Endodermal cell (in vitro differentiated cells): ENCODE measurements around the gene TIAM2. TPM values are rescaled to one million over a fixed set of nuclear protein-coding genes. Genes with fewer than 3 reads are reported as not detected.

Source experiments
- DNase-seq: peaks from one replicate; pipeline ENCODE4 v3.0.0-alpha.2; 2017
- H3K27ac ChIP-seq: 2 replicates; pipeline ENCODE4 v1.5.1; 2013; ENCODE audit warnings: mild to moderate bottlenecking, low read depth, low read length, moderate library complexity
- H3K27me3 ChIP-seq: 2 replicates; pipeline ENCODE4 v1.6.1; 2013; ENCODE audit warnings: mild to moderate bottlenecking, low read length, moderate library complexity; ENCODE audit not compliant: insufficient read depth, control insufficient read depth, poor library complexity, severe bottlenecking
- H3K36me3 ChIP-seq: 2 replicates; pipeline ENCODE4 v1.7.0; 2013; ENCODE audit warnings: mild to moderate bottlenecking, low read length, moderate library complexity; ENCODE audit not compliant: control insufficient read depth, insufficient read depth
- H3K4me1 ChIP-seq: one replicate; pipeline ENCODE4 v1.7.0; 2013; ENCODE audit warnings: low read length; ENCODE audit not compliant: control insufficient read depth, insufficient read depth
- H3K4me3 ChIP-seq: 2 replicates; pipeline ENCODE4 v1.5.1; 2013; ENCODE audit warnings: mild to moderate bottlenecking, low read length, moderate library complexity
- H3K9ac ChIP-seq: 2 replicates; pipeline ENCODE4 v1.6.1; 2013; ENCODE audit warnings: mild to moderate bottlenecking, low read length, moderate library complexity; ENCODE audit not compliant: poor library complexity, severe bottlenecking; ENCODE audit errors: extremely low read depth
- H3K9me3 ChIP-seq: 2 replicates; pipeline ENCODE4 v1.6.1; 2013; ENCODE audit warnings: mild to moderate bottlenecking, low read length, moderate library complexity; ENCODE audit not compliant: control insufficient read depth
- H3K27ac Mint-ChIP-seq: 2 replicates; pipeline ENCODE4 v1.8.0; 2020; ENCODE audit warnings: mixed read lengths
- H3K27me3 Mint-ChIP-seq: 2 replicates; pipeline ENCODE4 v1.8.0; 2021; ENCODE audit warnings: mild to moderate bottlenecking, mixed read lengths; ENCODE audit not compliant: insufficient read depth
- H3K36me3 Mint-ChIP-seq: 2 replicates; pipeline ENCODE4 v1.8.0; 2020; ENCODE audit warnings: low read depth, mixed read lengths
- H3K4me1 Mint-ChIP-seq: 2 replicates; pipeline ENCODE4 v1.8.0; 2020; ENCODE audit warnings: mixed read lengths
- H3K4me3 Mint-ChIP-seq: 2 replicates; pipeline ENCODE4 v1.8.0; 2020; ENCODE audit warnings: mild to moderate bottlenecking, moderate library complexity, mixed read lengths
- H3K9me3 Mint-ChIP-seq: 2 replicates; pipeline ENCODE4 v1.8.0; 2020; ENCODE audit warnings: mild to moderate bottlenecking, mixed read lengths
- CTCF ChIP-seq: fragments of 200-600 bp; sonication (generic); conservative IDR thresholded peaks from 2 replicates; pipeline ENCODE4 v1.5.0; 2021; ENCODE audit warnings: antibody characterized with exemption, mild to moderate bottlenecking
- WGBS, 2 experiments: methylation state at CpG; one replicate each; pipeline versions ENCODE4 v1.1.5 to v1.1.7; 2013; ENCODE audit warnings: missing lambda C conversion rate in 2 of 2, mixed read lengths in 1 of 2; ENCODE audit not compliant: insufficient coverage in 1 of 2, insufficient read length in 1 of 2; 5-methylcytosine and 5-hydroxymethylcytosine counted together
- total RNA-seq, 2 donors: library from RNA; stranded (reverse); fragmentation: NEBNext Ultra II Directional in 1 of 2; extraction: Animal tissue kit (Norgen Biotek cat#: 25700) in 1 of 2; gene quantifications; 2 replicates in 1 of 2; 3 replicates in 1 of 2; pipeline ENCODE4 v1.2.1, GENCODE V29; 2021

TIAM2 gene
- total RNA-seq, 2 donors from 2014 or later: 15.7 to 17.5 TPM

GRCh38 chr6:155173488-155173887 lies 178.4 kb downstream of the TIAM2 start:
- no peak overlapping the region for H3K9ac ChIP-seq
- no peaks in the 10 kb centered on the region for H3K4me1 ChIP-seq
- H3K27me3 ChIP-seq: no peaks in the 10 kb centered on the region
- WGBS, 2 experiments: 93% methylated on average over 4 to 5 of the region's 5 CpGs
- no peak overlapping the region for H3K4me3 Mint-ChIP-seq
- H3K27me3 Mint-ChIP-seq: no peaks in the 10 kb centered on the region
- H3K36me3 ChIP-seq: no peaks in the 10 kb centered on the region
- no peaks in the 10 kb centered on the region for H3K9me3 Mint-ChIP-seq
- H3K27ac ChIP-seq: no peak overlapping the region
- H3K36me3 Mint-ChIP-seq: peaks cover 6% of the 10 kb centered on the region
- no peak overlapping the region for H3K27ac Mint-ChIP-seq
- TF ChIP-seq CTCF: no peak
- no peaks in the 10 kb centered on the region for H3K9me3 ChIP-seq
- no peak overlapping the region for H3K4me3 ChIP-seq
- H3K4me1 Mint-ChIP-seq: peaks cover 3% of the 10 kb centered on the region
- peak; percentile 25 for DNase-seq

GRCh38 chr6:155174576-155175211 lies 179.6 kb downstream of the TIAM2 start:
- Histone ChIP-seq H3K36me3 (peaks cover 6% of the 10 kb centered on the region), H3K27me3 (no peaks in the 10 kb centered on the region), H3K27ac (no peak overlapping the region), H3K4me3 (no peak overlapping the region), H3K9ac (no peak overlapping the region), H3K4me1 (no peaks in the 10 kb centered on the region), H3K9me3 (no peaks in the 10 kb centered on the region)
- Mint-ChIP-seq H3K27ac (peak overlapping the region; percentile 41), H3K4me1 (peaks cover 3% of the 10 kb centered on the region), H3K36me3 (no peaks in the 10 kb centered on the region), H3K9me3 (no peaks in the 10 kb centered on the region), H3K4me3 (no peak overlapping the region), H3K27me3 (no peaks in the 10 kb centered on the region)
- peak; percentile 88 for DNase-seq
- WGBS, 2 experiments: 62% methylated on average over 11 to 12 of the region's 12 CpGs
- peak; percentile 83 for TF ChIP-seq CTCF

GRCh38 chr6:155177363-155177961 lies 182.3 kb downstream of the TIAM2 start:
- Histone ChIP-seq H3K4me3 (no peak overlapping the region), H3K27me3 (no peaks in the 10 kb centered on the region), H3K4me1 (no peaks in the 10 kb centered on the region), H3K9ac (no peak overlapping the region), H3K9me3 (no peaks in the 10 kb centered on the region), H3K27ac (no peak overlapping the region), H3K36me3 (peaks cover 8% of the 10 kb centered on the region)
- 90% methylated on average over 4 of the region's 4 CpGs; no CpG with 5 or more reads in 1 of the 2 experiments for WGBS, 2 experiments
- H3K27me3 Mint-ChIP-seq: no peaks in the 10 kb centered on the region
- peak; percentile 90 for TF ChIP-seq CTCF
- peak; percentile 66 for DNase-seq
- no peak overlapping the region for H3K27ac Mint-ChIP-seq
- no peaks in the 10 kb centered on the region for H3K9me3 Mint-ChIP-seq
- H3K4me1 Mint-ChIP-seq: no peaks in the 10 kb centered on the region
- H3K4me3 Mint-ChIP-seq: no peak overlapping the region
- H3K36me3 Mint-ChIP-seq: no peaks in the 10 kb centered on the region
